Activated T-cell treated with anti-CD3 and anti-CD28 coated beads, Interleukin-2, amount 50 U/mL, for 24 hours (primary cell): ENCODE results near the gene ANGPTL4.
"Not testable (repeated sequence)": the region's sequence is repeated elsewhere in the genome, so short reads cannot be mapped to it uniquely, and the experiment has no call there.

Source experiments
- DNase-seq: peaks from one replicate; pipeline ENCODE4 v3.0.0-alpha.2; 2020
- H3K27ac Mint-ChIP-seq: 2 replicates; pipeline ENCODE4 v1.8.0; 2020; ENCODE audit warnings: mild to moderate bottlenecking, mixed read lengths
- H3K27me3 Mint-ChIP-seq: 2 replicates; pipeline ENCODE4 v1.8.0; 2020; ENCODE audit warnings: mixed read lengths
- H3K36me3 Mint-ChIP-seq: 2 replicates; pipeline ENCODE4 v1.8.0; 2020; ENCODE audit warnings: low read depth, mixed read lengths
- H3K4me1 Mint-ChIP-seq: 2 replicates; pipeline ENCODE4 v1.8.0; 2020; ENCODE audit warnings: low read depth, mixed read lengths
- H3K4me3 Mint-ChIP-seq: 2 replicates; pipeline ENCODE4 v1.8.0; 2020; ENCODE audit warnings: mild to moderate bottlenecking, moderate library complexity, mixed read lengths
- H3K9me3 Mint-ChIP-seq: 2 replicates; pipeline ENCODE4 v1.8.0; 2020; ENCODE audit warnings: mixed read lengths

ANGPTL4 gene

DNA sequence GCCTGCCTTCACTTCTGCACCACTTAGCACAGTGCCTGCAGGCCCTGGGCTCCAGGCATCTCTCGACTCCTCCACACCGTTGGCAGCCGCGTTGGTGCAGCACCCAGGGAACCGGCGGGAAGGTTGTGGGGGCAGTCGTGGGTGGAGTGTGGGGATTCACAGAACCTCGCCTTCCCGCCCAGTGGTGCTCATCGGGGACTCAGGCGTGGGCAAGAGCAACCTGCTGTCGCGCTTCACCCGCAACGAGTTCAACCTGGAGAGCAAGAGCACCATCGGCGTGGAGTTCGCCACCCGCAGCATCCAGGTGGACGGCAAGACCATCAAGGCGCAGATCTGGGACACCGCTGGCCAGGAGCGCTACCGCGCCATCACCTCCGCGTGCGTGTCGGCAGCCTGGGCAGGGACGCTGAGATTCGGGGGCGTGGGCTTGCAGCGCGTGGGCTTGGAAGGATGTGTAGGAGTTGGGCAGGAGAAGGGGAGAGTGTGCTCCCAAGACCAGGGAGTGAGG lies 35.8 kb downstream of the ANGPTL4 start:
- Mint-ChIP-seq H3K9me3 (no peaks in the 10 kb centered on the region), H3K4me1 (peaks cover 16% of the 10 kb centered on the region), H3K4me3 (no peak overlapping the region), H3K36me3 (peaks cover 40% of the 10 kb centered on the region), H3K27me3 (no peaks in the 10 kb centered on the region), H3K27ac (no peak overlapping the region)
- DNase-seq: no peak

GRCh38 chr19:8401981-8402411 lies 38.0 kb downstream of the ANGPTL4 start:
- H3K4me3 Mint-ChIP-seq: no peak overlapping the region
- H3K36me3 Mint-ChIP-seq: peaks cover 48% of the 10 kb centered on the region
- H3K9me3 Mint-ChIP-seq: no peaks in the 10 kb centered on the region

DNA sequence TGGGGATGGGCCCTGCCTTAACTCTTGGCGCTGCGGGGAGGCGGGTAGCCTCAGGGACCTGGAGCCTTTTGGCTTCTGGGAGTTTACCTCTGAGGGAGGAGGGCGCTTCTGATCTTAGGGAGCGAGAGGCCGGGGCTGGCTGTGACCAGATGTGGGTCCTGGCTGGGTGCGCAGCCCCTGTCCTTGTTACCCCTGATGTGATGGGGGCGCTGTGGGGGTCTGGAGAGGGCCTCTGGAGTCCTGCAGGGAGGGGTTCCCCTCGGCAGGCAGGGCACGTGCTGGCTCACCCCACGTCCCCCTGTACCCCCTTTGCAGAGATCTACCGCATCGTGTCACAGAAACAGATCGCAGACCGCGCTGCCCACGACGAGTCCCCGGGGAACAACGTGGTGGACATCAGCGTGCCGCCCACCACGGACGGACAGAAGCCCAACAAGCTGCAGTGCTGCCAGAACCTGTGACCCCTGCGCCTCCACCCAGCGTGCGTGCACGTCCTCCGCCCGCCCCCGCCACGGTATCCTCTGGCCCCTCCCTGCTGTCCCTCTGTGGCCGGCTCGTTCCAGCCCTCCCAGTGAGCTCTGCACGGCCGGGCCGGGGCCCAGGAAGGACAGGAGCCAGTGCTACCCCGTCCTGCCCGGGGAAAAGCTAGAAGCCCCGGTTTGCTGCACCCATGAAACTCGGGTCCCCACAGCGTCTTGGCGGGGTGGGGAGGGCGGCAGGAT lies 39.3 kb downstream of the ANGPTL4 start:
- Mint-ChIP-seq H3K4me3 (no peak overlapping the region), H3K27ac (no peak overlapping the region), H3K9me3 (no peaks in the 10 kb centered on the region), H3K4me1 (no peaks in the 10 kb centered on the region), H3K27me3 (no peaks in the 10 kb centered on the region), H3K36me3 (peaks cover 48% of the 10 kb centered on the region)
- DNase-seq: no peak

More at GRCh38 chr19:8401981-8402411, 38.0 kb downstream of the ANGPTL4 start:
- H3K4me1 Mint-ChIP-seq: peaks cover 5% of the 10 kb centered on the region
- DNase-seq: no peak
- no peaks in the 10 kb centered on the region for H3K27me3 Mint-ChIP-seq
- H3K27ac Mint-ChIP-seq: no peak overlapping the region

- Mint-ChIP-seq H3K27ac (no peak overlapping the region), H3K27me3 (no peaks in the 10 kb centered on the region), H3K36me3 (peaks cover 48% of the 10 kb centered on the region), H3K4me1 (no peaks in the 10 kb centered on the region), H3K4me3 (no peak overlapping the region), H3K9me3 (no peaks in the 10 kb centered on the region)
- no peak for DNase-seq
Observed at GRCh38 chr19:8403820-8404109, 39.8 kb downstream of the ANGPTL4 start.

- no peak for DNase-seq
- no peak overlapping the region for H3K27ac Mint-ChIP-seq
Observed at GRCh38 chr19:8404391-8405151, 40.6 kb downstream of the ANGPTL4 start.

DNA sequence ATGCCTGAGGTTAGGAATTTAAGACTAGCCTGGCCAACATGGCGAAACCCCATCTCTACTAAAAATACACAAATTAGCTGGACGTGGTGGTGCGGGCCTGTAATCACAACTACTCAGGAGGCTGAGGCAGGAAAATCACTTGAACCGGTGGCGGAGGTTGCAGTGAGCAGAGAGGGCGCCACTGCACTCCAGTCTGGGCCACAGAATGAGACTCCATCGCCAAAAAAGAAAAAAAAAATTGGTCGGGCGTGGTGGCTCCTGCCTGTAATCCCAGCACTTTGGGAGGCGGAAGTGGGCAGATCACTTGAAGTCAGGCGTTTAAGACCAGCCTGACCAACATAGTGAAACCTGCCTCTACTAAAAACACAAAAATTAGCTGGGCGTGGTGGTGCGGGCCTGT lies 46.8 kb downstream of the ANGPTL4 start:
- not testable (repeated sequence) for H3K9me3 Mint-ChIP-seq, H3K27me3 Mint-ChIP-seq, H3K4me1 Mint-ChIP-seq, H3K27ac Mint-ChIP-seq, DNase-seq, H3K36me3 Mint-ChIP-seq, H3K4me3 Mint-ChIP-seq

More at GRCh38 chr19:8404391-8405151, 40.6 kb downstream of the ANGPTL4 start:
- Mint-ChIP-seq H3K4me1 (no peaks in the 10 kb centered on the region), H3K36me3 (peaks cover 43% of the 10 kb centered on the region), H3K27me3 (no peaks in the 10 kb centered on the region), H3K4me3 (no peak overlapping the region), H3K9me3 (no peaks in the 10 kb centered on the region)

- peak within 1 kb of the TSS; percentile 52 for H3K27ac Mint-ChIP-seq
- H3K36me3 Mint-ChIP-seq: no peaks in the 10 kb centered on the region
Observed at GRCh38 chr19:8412783-8413628, 49.1 kb downstream of the ANGPTL4 start, which contains the start of gene MARCHF2. MARCHF2 (plus strand) TSS chr19:8413305; CDS start chr19:8421841, 8,536 bp downstream.

DNA sequence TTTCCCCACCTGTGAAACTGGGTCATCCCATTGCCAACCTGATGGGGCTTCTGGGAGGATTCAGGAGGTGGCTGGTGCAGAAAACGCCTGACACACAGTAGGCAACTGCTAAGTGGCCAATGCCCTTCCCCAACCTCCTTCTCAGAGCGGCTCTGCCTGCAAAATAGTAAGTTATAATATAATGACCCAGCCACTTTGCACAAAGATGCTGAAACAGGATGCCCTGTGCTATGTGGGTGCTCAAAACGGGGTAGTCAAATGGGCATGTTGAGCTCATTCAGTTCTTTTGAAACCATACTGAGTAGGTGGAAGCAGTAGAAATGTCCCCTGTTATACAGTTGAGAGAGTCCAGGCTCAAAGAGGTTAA lies 49.7 kb downstream of the ANGPTL4 start:
- Mint-ChIP-seq H3K27me3 (no peaks in the 10 kb centered on the region), H3K27ac (peak overlapping the region; percentile 52), H3K36me3 (no peaks in the 10 kb centered on the region), H3K4me3 (peak overlapping the region; percentile 65), H3K4me1 (peaks cover 9% of the 10 kb centered on the region), H3K9me3 (no peaks in the 10 kb centered on the region)
- no peak for DNase-seq

More at GRCh38 chr19:8412783-8413628, 49.1 kb downstream of the ANGPTL4 start, which contains the start of gene MARCHF2:
- Mint-ChIP-seq H3K9me3 (no peaks in the 10 kb centered on the region), H3K27me3 (no peaks in the 10 kb centered on the region), H3K4me3 (peak within 1 kb of the TSS; percentile 65), H3K4me1 (peaks cover 9% of the 10 kb centered on the region)
- peak; percentile 100 for DNase-seq

DNA sequence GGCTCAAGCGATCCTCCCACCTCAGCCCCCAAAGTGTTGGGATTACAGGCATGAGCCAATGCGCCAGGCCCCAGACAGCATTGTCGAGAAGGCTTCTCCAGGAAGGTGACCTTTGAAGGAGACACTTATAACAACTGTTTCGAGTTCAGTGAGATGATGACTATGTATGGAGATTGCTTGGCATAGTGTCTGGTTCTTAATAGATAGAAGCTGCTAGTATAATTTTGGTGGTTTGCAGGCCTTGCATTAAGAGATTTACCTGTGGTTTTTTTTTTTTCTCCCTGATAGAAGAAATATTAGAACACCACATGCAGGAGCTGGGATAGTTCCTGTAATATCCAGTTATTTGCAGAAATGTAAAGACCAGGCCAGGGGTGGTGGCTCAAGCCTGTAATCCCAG lies 52.8 kb downstream of the ANGPTL4 start:
- peaks cover 9% of the 10 kb centered on the region for H3K4me1 Mint-ChIP-seq
- H3K27me3 Mint-ChIP-seq: no peaks in the 10 kb centered on the region
- no peaks in the 10 kb centered on the region for H3K36me3 Mint-ChIP-seq
- DNase-seq: no peak
- no peak overlapping the region for H3K4me3 Mint-ChIP-seq
- peak overlapping the region; percentile 22 for H3K27ac Mint-ChIP-seq
- no peaks in the 10 kb centered on the region for H3K9me3 Mint-ChIP-seq

GRCh38 chr19:8421484-8422461 lies 57.8 kb downstream of the ANGPTL4 start:
- H3K4me3 Mint-ChIP-seq: no peak overlapping the region
- no peak overlapping the region for H3K27ac Mint-ChIP-seq
- H3K9me3 Mint-ChIP-seq: no peaks in the 10 kb centered on the region
- H3K27me3 Mint-ChIP-seq: no peaks in the 10 kb centered on the region
- H3K36me3 Mint-ChIP-seq: peaks cover 10% of the 10 kb centered on the region
- no peaks in the 10 kb centered on the region for H3K4me1 Mint-ChIP-seq
- DNase-seq: no peak

- H3K27me3 Mint-ChIP-seq: no peaks in the 10 kb centered on the region
- no peaks in the 10 kb centered on the region for H3K4me1 Mint-ChIP-seq
- peaks cover 13% of the 10 kb centered on the region for H3K36me3 Mint-ChIP-seq
- no peaks in the 10 kb centered on the region for H3K9me3 Mint-ChIP-seq
- no peak for DNase-seq
- H3K27ac Mint-ChIP-seq: no peak overlapping the region
- no peak overlapping the region for H3K4me3 Mint-ChIP-seq
Observed at GRCh38 chr19:8423817-8424223, 59.9 kb downstream of the ANGPTL4 start.
